Measurements from ENCODE around the gene PCSK6.

- TF ChIP-seq POLR2A (IDR thresholded peaks at IDR 0.05) (no peak), CTCF (IDR thresholded peaks at IDR 0.05) (no peak), POLR2AphosphoS5 (IDR thresholded peaks at IDR 0.05) (no peak)
Observed at GRCh38 chr15:101374326-101374725, 115.2 kb downstream of the PCSK6 start.
